Stimulated activated CD8-positive, alpha-beta memory T cell treated with anti-CD3 and anti-CD28 coated beads, Interleukin-2, amount 100 ng/mL, for 48 hours (primary cell): ENCODE data around the gene SNTB2.
"Not testable (repeated sequence)": the region's sequence is repeated elsewhere in the genome, so short reads cannot be mapped to it uniquely, and the experiment has no call there.

ENCODE experiments used
- DNase-seq, 2 donors: peaks; one replicate each; pipeline ENCODE4 v3.0.0-alpha.2; 2020; ENCODE audit warnings: low read depth in 2 of 2

SNTB2 gene

DNA sequence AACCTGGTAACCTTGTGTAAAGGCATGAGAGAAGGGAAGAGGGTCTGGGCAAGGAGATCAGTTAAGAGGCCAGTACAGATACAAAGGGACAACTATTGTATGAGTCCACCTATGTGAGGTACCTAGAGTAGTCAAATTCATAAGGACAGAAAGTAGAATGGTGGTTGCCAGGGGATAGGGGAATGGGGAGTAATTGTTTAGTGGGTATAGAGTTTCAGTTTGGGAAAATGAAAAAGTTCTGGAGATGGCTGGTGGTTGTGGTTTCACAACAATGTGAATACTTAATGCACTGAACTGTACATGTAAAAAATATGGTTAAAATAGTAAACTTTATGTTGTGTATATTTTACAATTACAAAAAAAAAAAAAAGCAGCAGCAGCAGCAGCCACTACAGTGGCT lies 49.4 kb downstream of the SNTB2 start:
- no peak for DNase-seq

DNA sequence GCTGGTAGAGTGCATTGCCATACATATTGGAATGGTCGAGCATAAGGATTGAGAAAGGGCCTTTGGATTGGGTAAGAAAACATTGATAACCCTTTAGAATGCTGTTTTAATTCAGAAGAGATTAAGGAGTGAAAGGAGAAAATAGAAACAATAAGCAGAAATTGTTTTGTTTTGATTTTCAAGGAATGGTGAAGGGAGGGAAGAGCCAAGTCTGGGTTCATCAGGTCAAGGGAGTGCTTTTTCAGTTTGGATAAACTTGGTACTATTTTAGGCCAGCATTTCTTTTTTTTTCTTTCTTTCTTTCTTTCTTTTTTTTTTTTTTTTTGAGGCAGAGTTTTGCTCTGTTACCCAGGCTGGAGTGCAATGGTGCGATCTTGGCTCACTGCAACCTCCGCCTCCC lies 50.3 kb downstream of the SNTB2 start:
- no peak for DNase-seq

DNA sequence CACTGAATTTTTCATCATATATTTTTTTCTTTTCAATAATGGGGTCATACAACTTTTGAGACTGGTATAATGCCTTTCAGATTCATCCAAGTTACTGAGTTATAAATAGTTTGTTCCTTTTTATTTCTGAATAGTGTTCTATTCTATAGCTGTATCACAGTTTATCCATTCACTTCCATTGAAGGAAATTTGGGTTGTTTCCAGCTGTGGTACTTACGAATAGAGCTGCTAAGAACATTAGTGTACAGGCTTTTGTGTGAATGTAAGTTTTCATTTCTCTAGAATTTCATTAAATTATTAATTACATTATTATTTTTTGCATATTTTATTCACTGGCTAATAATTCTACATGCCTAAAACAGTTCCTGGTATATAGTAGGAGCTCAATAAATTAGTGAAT lies 52.9 kb downstream of the SNTB2 start:
- no peak for DNase-seq

DNA sequence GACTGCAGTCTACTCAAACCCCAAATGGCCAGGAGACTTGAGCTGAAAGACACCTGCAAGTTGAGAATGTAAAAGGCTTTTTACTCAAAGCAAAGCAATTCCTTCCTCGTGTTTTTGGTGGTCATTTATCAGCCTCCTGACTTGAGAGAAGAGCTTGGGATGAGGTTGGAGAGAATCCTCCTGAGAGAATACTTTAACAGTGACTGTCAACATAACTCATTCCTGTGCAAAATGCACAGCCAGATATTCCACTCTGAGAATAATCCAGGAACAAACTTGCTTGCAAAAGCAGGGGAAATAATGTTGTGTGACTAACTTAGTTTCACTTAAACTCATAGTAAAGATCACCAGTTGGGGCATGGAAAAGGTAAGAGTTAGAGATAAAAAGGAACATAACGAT lies 53.4 kb downstream of the SNTB2 start:
- no peak for DNase-seq

DNA sequence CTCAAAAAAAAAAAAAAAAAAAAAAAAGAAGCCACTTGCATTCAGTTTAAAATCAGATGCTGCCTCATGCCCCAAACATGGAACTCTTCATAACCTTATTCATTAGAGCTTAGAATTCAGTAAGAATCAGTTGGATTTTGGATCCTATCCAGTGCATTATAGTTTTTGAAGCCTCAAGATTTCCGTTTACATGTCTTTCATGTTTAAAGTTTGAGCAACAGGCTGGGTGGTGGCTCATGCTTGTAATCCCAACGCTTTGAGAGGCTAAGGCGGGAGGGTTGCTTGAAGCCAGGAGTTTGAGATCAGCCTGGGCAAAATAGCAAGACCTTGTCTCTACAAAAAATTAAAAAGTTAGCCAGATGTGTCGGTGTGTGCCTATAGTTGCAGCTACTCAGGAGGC lies 55.0 kb downstream of the SNTB2 start:
- no peak for DNase-seq

DNA sequence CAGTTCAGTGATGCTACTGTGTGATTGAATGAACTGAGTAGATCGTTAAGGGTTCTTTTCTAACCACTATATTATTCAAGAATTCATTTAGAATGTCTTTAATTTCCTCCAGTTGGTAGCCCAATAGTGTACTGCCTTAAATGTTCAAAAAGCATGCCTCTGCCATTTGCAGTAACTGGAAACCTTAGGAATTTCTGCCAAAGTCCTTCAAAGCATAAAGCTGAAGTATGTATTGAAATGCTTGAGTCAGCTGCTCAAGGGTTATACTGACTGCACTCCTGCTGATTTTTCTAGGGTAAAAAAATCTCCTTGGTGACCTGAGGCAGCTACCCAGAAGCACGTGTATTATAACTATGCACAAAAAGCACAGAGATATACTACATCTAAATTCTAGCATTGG lies 56.5 kb downstream of the SNTB2 start:
- DNase-seq, result no peak

DNA sequence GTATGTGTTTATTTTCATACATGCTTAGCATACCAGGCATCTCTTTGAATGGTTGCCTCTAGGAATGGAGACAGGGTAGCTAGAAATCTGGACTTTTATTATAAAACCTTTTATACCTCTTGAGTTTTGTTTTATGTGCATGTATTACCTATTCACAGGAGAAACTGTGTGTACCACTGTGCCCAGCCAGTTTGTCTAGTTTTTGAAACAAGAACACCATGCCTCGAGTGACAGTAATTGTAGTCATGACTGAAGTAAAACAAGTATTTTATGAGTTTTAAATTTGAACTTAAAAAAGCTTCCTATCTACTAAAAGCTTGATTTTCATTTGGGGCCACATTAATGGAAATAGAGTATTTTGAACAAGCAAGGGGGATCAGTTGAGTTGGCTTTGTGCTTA lies 57.4 kb downstream of the SNTB2 start:
- DNase-seq, result no peak

DNA sequence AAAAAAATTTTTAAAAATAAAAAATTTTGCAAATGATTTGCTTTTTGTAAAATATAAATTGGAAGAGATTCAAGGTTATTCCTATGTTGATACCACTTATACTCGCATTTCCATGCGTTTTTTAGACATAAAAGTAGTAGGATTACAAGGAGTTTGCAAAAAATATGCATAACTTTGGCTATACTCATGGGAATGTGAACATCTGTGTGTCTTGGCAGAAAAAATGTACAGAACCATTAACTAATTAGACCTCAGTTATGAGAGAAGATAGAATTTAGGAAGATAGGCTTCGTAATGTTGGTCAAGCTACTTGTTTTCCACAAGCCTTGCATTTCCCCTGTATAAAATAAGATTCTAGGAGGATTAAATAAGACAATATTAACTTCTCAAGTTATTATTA lies 63.1 kb downstream of the SNTB2 start:
- DNase-seq, result no peak

DNA sequence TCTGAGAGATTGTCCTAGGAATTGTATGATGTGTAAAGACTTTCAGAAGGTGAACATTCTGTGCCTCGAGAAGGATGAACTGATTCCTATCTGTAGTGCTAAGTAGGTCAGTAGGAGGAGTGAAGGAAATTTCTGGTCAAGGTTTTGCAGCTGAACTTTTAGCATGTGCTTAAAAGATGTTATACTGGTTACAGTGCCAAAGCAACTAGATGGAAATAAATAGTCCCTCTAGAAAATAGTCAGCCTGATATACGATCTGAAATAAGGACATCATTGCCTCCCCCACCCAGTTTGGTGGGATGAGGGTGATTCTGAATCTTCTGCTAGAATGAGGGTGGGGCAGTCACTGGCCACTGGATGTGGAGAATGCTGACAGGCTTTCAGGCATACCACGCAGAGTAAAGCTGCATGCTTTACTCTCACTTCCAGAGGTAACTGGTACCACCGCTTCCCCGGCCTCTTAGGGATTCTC lies 66.9 kb downstream of the SNTB2 start:
- DNase-seq, result no peak

DNA sequence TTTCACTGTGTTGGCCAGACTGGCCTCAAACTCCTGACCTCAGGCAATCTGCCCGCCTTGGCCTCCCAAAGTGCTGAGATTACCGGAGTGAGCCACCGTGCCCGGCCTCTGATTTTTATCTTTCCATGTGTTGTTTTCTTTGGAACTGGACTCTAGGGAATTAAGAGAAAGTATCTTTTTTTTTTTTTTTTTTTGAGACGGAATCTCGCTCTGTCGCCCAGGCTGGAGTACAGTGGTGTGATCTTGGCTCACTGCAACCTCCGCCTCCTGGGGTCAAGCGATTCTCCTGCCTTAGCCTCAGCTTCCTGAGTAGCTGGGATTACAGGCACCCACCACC lies 72.4 kb downstream of the SNTB2 start:
- not testable (repeated sequence) for DNase-seq

DNA sequence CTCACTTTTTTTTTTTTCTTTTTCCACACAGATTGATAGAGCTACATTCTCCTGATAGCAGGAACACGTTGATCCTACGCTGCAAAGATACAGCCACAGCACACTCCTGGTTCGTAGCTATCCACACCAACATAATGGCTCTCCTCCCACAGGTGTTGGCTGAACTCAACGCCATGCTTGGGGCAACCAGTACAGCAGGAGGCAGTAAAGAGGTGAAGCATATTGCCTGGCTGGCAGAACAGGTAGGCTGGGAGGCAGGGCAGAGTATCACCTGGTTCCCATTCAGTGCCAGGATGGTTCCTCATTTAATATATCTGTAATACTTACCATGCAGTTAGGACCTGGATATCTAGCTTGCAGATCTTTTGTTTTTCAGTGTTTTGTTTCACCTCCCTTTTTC lies 73.1 kb downstream of the SNTB2 start:
- DNase-seq, result no peak

DNA sequence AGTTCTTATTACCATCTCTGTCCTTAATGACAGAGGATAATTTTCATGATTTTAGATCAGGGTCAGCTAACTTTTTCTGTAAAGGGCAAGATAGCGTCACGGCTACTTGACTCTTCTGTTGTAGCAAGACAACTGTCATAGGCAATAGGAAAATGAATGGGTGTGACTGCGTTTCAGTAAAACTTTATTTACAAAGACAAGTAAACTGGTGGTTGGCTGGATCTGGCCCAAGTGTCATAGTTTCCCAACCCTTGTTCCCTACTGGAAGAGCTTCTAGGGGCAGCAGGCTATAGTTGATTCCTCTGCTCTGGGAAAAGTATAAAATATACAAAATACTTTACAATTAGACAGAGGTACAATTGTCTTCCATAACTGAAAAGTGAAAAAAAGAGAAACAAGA lies 73.5 kb downstream of the SNTB2 start:
- DNase-seq, result no peak

DNA sequence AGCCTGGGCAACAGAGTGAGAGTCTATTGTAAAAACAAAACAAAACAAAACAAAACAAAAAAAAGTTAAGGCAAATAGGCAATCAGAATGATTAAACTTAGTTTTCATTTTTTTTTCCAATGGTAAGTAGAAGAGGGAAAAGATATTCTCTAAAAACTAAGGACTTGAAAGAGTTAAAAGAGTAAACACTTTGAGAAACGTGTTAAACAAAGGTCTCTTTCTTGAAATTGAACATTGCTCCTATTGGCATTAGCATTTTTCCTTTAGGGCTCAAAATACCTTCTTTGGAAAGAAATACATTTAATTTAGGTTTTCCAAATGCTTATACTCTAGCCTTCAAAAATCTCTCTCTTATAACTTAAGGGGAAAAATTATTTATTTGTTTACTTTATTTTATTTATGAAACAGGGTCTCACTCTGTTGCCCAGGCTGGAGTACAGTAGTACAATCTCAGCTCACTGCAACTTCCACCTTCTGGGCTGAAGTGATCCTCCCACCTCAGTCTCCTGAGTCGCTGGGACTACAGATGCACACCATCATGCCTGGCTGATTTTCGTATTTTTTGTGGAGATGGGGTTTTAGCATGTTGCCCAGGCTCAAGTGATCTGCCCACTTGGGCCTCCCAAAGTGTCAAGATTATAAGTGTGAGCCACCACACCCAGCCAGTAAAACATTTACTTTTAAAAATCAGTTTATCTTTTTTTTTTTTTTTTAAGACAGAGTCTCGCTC lies 79.5 kb downstream of the SNTB2 start:
- DNase-seq, result no peak

DNA sequence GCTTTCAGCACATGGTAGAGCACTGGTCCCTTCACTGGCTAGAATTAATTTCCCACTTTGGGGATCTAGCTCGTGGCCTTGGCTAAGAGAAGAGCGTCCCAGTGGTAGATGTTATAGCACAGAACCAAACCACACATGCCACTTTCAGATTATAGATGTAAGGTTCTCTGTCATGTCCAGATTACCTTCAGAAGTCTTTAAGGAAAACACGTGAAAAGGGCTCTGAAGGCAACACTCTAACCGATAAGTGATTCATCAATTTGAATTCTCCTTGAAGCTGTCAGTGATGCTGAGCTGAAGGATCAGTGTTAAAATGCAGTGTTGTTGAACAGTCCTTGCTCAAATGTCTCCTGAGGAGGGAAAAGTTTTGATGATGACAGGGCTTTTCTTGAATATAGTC lies 80.7 kb downstream of the SNTB2 start:
- no peak for DNase-seq

DNA sequence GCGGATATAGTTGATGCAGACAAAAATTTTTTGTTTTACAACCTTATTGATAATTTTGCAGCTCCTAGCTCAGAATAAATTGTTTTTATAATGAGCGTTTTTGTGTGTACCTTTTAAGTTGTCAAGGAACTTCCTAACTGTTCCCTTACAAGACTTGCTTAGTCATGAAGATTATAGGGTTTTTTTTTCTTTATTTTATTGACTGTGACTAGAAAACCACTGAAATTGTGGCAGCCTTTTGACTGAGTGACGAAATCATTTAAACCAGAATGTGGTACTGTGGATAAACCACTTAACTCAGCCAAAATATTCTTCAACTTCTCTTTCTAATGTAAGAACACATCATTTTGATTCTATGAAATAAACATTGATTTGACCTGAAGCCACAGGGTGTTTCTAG lies 83.4 kb downstream of the SNTB2 start:
- DNase-seq, result no peak

DNA sequence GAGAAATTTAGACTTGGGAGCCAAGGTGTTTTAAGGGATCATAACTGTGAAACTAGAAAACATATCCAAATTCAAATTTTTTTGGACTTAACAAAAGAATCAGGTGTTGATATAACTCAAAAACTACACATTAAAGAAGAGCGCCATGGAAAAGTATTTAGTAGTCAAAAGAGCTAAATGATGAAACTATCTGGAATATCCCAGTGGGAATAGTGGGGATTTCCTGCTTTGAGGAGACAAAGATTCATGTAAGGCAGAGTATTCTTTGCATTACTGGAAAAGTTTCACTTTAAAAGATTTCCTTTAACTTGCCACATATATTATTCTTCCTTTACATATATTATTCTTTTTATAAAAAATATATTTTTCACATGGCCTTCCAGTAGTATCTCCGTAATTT lies 83.9 kb downstream of the SNTB2 start:
- DNase-seq, result no peak

DNA sequence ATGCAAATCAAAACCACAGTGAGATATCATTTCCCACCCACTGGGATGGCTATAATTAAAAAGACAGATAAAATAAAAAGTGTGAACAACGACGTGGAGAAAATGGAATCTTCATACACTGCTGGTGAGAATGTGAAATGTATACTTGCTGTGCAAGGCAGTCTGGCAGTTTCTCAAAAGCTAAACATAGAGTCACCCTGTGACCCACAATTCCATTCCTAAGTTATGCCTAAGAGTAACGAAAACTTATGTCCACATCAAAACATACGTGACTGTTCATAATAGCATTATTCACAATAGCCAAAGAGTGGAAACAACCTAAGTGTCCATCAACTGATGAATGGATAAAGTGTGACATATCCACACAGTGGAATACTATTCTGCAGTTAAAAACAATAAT lies 86.0 kb downstream of the SNTB2 start:
- no peak for DNase-seq

DNA sequence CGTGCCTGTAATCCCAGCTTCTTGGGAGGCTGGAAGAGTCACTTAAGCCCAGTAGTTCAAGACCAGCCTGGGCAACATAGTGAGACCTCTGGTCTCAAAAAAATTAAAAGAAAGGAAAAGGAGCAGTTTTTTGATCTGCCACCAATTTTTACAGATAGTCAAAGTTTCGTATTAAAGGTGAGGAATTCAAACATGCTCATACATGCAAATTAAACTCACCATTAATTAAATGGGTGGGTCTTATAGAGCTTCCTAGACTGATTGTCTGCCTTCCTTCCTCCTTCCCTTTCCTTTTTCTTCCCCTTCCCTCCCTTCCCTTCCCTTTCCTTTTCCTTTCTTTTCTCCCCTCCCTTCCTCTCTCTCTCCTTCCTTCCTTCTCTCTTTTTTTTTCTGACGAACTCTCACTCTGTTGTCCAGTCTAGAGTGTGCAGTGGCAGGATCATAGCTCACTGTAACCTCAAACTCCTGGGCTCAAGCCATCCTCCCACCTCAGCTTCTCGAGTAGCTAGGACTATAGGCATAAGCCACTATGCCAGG lies 87.8 kb downstream of the SNTB2 start:
- no peak for DNase-seq

DNA sequence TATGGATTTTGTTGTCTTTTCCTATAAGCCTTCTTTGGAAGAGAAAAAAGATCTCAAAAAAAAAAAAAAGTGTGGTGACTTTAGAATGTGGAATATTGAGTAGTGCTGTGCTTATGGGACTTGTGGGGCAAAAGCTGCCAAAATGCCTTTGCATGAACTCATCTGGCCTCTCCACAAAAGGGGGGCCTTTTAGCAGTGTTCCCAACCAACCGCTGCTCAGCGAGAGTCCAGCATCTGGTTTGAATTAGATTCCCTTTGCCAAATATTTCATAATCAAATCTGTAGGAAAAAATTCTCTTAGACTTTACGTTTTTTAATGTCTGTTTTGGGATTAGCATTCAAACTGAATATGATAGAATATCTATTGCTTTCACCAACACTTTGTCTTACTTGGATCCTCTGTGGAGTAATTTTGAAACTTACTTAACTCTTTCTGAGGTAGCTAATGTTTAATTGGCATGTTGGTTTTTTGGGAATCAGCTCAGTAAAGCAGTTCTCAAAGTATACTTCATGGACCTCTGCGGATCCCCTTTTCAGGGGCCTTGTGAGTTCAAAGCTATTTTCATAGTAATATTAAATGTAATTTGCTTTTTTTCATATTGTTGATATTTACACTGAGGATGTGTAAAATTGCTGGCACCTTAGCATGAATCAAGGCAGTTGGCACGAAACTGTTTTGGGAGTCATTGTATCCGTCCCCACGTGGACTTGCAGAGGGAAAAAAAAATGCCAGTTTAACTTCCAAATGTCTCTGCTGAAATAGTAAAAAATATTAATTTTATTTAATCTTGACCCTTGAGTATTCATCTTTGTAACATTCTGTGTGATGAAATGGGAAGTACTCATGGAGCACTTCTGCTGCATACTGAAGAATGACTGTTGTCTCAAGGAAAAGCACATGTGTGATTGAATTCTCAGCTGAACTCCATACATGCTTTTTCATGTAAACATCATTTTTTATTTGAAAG lies 89.5 kb downstream of the SNTB2 start:
- no peak for DNase-seq

DNA sequence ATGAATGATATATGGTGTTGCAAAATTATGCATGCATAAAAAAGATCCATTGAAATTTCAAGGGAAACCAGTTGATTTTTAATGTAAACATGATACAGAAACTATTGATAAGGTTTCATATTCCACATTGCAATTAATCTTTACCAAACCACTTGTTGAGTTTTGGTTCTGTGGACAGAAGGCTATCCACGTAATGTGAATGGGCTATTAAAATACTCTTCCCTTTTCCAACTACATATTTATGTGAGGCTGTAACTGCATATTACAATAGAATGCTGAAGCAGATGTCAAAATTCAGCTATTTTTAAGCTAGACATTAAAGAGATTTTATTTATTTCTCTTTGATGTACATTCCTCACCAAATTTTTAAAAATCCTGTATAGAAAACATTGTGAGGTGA lies 90.4 kb downstream of the SNTB2 start:
- no peak for DNase-seq

DNA sequence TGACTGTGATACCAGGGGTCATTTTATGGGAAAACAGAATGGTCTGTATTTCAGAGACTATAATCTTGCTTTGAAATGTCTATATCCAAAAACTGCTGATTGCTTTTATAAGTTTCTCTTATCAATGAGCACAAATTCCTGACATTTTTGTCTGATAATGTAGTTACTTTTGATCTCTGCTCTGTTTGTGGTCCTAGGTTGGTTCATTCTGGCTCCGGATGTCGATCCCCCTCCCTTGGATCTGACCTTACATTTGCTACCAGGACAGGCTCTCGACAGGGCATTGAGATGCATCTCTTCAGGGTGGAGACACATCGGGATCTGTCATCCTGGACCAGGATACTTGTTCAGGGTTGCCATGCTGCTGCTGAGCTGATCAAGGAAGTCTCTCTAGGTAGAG lies 96.9 kb downstream of the SNTB2 start:
- no peak for DNase-seq

DNA sequence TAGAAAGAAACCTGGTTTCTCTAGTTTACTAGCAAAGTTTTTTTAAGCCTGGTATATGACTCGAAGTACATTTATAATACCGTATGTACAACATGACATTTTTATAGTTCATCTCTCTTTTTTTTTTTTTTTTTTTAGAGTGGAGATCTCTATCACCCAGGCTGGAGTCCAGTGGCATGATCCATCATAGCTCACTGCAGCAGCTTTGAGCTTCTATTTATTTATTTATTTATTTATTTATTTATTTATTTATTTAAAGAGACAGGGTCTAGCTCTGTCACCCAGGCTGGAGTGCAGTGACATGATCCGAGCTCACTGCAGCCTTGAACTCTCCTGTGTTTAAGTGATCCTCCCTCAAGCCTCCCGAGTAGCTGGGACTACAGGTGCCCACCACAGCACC lies 98.3 kb downstream of the SNTB2 start:
- DNase-seq, result no peak
